ENCODE measurements around the gene COG5.

DNA sequence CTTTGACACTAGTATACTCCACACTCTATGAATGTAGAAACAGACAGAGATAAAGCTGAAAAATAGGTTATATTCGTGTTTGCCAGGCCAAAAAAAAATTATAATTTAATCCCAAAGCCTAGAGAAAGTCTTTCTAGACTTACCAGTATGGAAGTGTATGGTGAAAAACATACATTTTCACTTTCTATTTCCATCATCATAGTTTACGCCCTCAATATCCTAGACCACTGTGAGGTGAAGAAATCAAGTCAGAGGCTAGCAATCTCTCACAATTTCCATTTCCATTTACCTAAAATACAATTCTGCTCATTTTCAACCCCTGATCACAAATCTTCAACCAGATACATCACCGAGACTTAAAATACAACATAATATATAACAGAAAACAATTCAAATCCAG is 77.7 kb downstream of the COG5 start:
- TF ChIP-seq POLR2AphosphoS5 (IDR thresholded peaks at IDR 0.05; ENCODE audit: low read depth) = no peak
- TF ChIP-seq, protein P1, sequence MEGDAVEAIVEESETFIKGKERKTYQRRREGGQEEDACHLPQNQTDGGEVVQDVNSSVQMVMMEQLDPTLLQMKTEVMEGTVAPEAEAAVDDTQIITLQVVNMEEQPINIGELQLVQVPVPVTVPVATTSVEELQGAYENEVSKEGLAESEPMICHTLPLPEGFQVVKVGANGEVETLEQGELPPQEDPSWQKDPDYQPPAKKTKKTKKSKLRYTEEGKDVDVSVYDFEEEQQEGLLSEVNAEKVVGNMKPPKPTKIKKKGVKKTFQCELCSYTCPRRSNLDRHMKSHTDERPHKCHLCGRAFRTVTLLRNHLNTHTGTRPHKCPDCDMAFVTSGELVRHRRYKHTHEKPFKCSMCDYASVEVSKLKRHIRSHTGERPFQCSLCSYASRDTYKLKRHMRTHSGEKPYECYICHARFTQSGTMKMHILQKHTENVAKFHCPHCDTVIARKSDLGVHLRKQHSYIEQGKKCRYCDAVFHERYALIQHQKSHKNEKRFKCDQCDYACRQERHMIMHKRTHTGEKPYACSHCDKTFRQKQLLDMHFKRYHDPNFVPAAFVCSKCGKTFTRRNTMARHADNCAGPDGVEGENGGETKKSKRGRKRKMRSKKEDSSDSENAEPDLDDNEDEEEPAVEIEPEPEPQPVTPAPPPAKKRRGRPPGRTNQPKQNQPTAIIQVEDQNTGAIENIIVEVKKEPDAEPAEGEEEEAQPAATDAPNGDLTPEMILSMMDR (IDR thresholded peaks at IDR 0.05; ENCODE audit: insufficient read depth, low read length) = no peak
- TF ChIP-seq, protein P2, sequence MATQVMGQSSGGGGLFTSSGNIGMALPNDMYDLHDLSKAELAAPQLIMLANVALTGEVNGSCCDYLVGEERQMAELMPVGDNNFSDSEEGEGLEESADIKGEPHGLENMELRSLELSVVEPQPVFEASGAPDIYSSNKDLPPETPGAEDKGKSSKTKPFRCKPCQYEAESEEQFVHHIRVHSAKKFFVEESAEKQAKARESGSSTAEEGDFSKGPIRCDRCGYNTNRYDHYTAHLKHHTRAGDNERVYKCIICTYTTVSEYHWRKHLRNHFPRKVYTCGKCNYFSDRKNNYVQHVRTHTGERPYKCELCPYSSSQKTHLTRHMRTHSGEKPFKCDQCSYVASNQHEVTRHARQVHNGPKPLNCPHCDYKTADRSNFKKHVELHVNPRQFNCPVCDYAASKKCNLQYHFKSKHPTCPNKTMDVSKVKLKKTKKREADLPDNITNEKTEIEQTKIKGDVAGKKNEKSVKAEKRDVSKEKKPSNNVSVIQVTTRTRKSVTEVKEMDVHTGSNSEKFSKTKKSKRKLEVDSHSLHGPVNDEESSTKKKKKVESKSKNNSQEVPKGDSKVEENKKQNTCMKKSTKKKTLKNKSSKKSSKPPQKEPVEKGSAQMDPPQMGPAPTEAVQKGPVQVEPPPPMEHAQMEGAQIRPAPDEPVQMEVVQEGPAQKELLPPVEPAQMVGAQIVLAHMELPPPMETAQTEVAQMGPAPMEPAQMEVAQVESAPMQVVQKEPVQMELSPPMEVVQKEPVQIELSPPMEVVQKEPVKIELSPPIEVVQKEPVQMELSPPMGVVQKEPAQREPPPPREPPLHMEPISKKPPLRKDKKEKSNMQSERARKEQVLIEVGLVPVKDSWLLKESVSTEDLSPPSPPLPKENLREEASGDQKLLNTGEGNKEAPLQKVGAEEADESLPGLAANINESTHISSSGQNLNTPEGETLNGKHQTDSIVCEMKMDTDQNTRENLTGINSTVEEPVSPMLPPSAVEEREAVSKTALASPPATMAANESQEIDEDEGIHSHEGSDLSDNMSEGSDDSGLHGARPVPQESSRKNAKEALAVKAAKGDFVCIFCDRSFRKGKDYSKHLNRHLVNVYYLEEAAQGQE (IDR thresholded peaks at IDR 0.05; ENCODE audit: insufficient replicate concordance, low read depth) = no peak
- TF ChIP-seq SPI1 (IDR thresholded peaks at IDR 0.05; ENCODE audit: borderline replicate concordance, low read depth) = no peak
- TF ChIP-seq GABPA (IDR thresholded peaks at IDR 0.05; ENCODE audit: low read depth) = no peak
